Measurements from ENCODE around the gene PFN1. TPM values are rescaled to one million over a fixed set of nuclear protein-coding genes. Genes with fewer than 3 reads are reported as not detected.

Gene PFN1
- total and polyA plus RNA-seq, 10 of the 15 experiments (the other 5 are each of a cell fraction or from before 2014, with no cell fraction given): 154 to 3,892 (median 1,918) TPM

- intact Hi-C loops (cut with micrococcal nuclease; ENCODE audit: unreplicated experiment): loop anchor here (5.0 kb wide), 1 partner anchor 171 kb away; the partner anchor contains the start of gene MED11
- in situ Hi-C loops (cut with MboI): no loop called here
- peaks cover 20% of the 10 kb centered on the region for H3K4me1 ChIP-seq (ENCODE audit: control insufficient read depth, insufficient read depth, low read length)
- no peaks in the 10 kb centered on the region for H3K79me2 ChIP-seq (ENCODE audit: control insufficient read depth, insufficient read depth, low read length)
- H3K27ac ChIP-seq (ENCODE audit: control insufficient read depth, insufficient read depth): no peak within 1 kb of the TSS
- BruUV-seq (replicated peaks): no TSS peak
- FAIRE-seq: peak; percentile 91
- 0% methylated on average over 10 of the region's 10 CpGs for WGBS (ENCODE audit: insufficient coverage, insufficient replicate concordance, low lambda C conversion rate, missing lambda C conversion rate)
- POLR2A ChIA-PET: interaction anchor here (1.4 kb wide), 1 partner anchor 35 kb away, joined by 3 read pairs; no protein-coding TSS in a partner anchor
- peak; percentile 80 for ATAC-seq
- H2AFZ ChIP-seq (ENCODE audit: control insufficient read depth, low read depth, low read length): no peak within 1 kb of the TSS; the same call in 1 of the 2 replicates
- no peak within 1 kb of the TSS for H3K9ac ChIP-seq (ENCODE audit: control insufficient read depth, insufficient read depth, low read length)
- TF ChIP-seq RB1 (IDR thresholded peaks at IDR 0.05; ENCODE audit: borderline replicate concordance) (peak; percentile 68; the same call in 1 of the 2 replicates), GATAD2B (conservative IDR thresholded peaks at IDR 0.05; ENCODE audit: low read depth) (peak; percentile 45; the same call in 1 of the 2 replicates), FOS (IDR thresholded peaks at IDR 0.05; ENCODE audit: borderline replicate concordance, extremely low read depth, insufficient read length) (no peak), SMARCA5 (IDR thresholded peaks at IDR 0.05) (0 out of 2 replicates have a peak, but pooled peaks have one; percentile 55), TCF7 (IDR thresholded peaks at IDR 0.05; ENCODE audit: borderline replicate concordance) (no peak), BHLHE40 (IDR thresholded peaks at IDR 0.05; ENCODE audit: borderline replicate concordance in 1 of 2, low read depth in 2 of 2, low read length in 1 of 2) (peak; percentile 54 to 67; a peak in 2 of 4 replicates), RAD21 (IDR thresholded peaks at IDR 0.05; ENCODE audit: insufficient read depth, low read depth, low read length) (peak; percentile 51), CTCF (IDR thresholded peaks at IDR 0.05 in 2 of 3, conservative IDR thresholded peaks at IDR 0.05 in 1 of 3; ENCODE audit: control insufficient read depth in 2 of 3, extremely low read depth in 1 of 3, insufficient read depth in 1 of 3, low read depth in 3 of 3, low read length in 3 of 3) (peak; percentile 73 to 81 (median 77)), IKZF1 (conservative IDR thresholded peaks at IDR 0.05) (0 out of 2 replicates have a peak, but pooled peaks have one; percentile 32), SMAD5 (IDR thresholded peaks at IDR 0.05; ENCODE audit: low read depth) (no peak), RUNX3 (IDR thresholded peaks at IDR 0.05; ENCODE audit: low read length) (peak; percentile 29; the same call in 1 of the 2 replicates), IKZF2 (IDR thresholded peaks at IDR 0.05) (0 out of 4 replicates have a peak, but pooled peaks of 1 of the 2 experiments have one; percentile 14), SMC3 (IDR thresholded peaks at IDR 0.05; ENCODE audit: borderline replicate concordance, low read length) (peak; percentile 46; the same call in 1 of the 2 replicates)
- no peaks in the 10 kb centered on the region; a peak in 2 of 4 replicates for H3K27me3 ChIP-seq (replicated peaks in 1 of 2; ENCODE audit: control insufficient read depth in 2 of 2, insufficient read depth in 2 of 2, low read length in 1 of 2)
- RAD21 ChIA-PET (ENCODE audit: unreplicated experiment): interaction anchor here (0.9 to 1.3 kb wide), 3 partner anchors 37 to 194 kb away, joined by 3 to 4 read pairs (median 3); partner anchors contain the start of genes PFN1, RNF167 and SLC25A11
- H3K36me3 ChIP-seq (ENCODE audit: control insufficient read depth in 2 of 2, insufficient read depth in 2 of 2, low read length in 1 of 2): no peaks in the 10 kb centered on the region
- H4K20me1 ChIP-seq (ENCODE audit: control insufficient read depth, insufficient read depth): no peaks in the 10 kb centered on the region
- H3K9me3 ChIP-seq (replicated peaks; ENCODE audit: control insufficient read depth, insufficient read depth, low read length): no peaks in the 10 kb centered on the region; the same call in 2 of the 3 replicates
- H3K4me3 ChIP-seq: no peak within 1 kb of the TSS
- SMC1A ChIA-PET (ENCODE audit: uncharacterized antibody, unreplicated experiment): interaction anchor here (0.6 to 1.6 kb wide), 10 partner anchors 13 to 336 kb away, joined by 3 to 4 read pairs (median 4); partner anchors contain the start of genes ARRB2, RNF167 and SLC25A11
- peak; percentile 37 for DNase-seq (ENCODE audit: low read depth, low spot score)
- CTCF ChIA-PET: interaction anchor here (0.6 to 3.0 kb wide), 24 partner anchors 10 to 467 kb away, joined by 3 to 11 read pairs (median 4); partner anchors contain the start of genes ARRB2 and SPAG7
- peak within 1 kb of the TSS; percentile 36; the same call in 1 of the 2 replicates for H3K4me2 ChIP-seq (ENCODE audit: control insufficient read depth, insufficient read depth)
These were observed 45.1 kb downstream of the PFN1 start, which contains the start of gene CHRNE for GRCh38 chr17:4903051-4903818. CHRNE (minus strand) TSS chr17:4903098; CDS start chr17:4903063, 35 bp downstream.

All from GM12878 (cell line).